Suppressor macrophage (primary cell): ENCODE data around the gene PIGU.
A peak's percentile ranks its signal among the peaks of the same experiment; 100 is the strongest.
"Not testable (repeated sequence)": the region's sequence is repeated elsewhere in the genome, so short reads cannot be mapped to it uniquely, and the experiment has no call there.

ENCODE experiments used
- DNase-seq, 4 experiments: peaks; one replicate each; pipeline ENCODE4 v3.0.0-alpha.2; 2020 to 2022

PIGU gene

DNA sequence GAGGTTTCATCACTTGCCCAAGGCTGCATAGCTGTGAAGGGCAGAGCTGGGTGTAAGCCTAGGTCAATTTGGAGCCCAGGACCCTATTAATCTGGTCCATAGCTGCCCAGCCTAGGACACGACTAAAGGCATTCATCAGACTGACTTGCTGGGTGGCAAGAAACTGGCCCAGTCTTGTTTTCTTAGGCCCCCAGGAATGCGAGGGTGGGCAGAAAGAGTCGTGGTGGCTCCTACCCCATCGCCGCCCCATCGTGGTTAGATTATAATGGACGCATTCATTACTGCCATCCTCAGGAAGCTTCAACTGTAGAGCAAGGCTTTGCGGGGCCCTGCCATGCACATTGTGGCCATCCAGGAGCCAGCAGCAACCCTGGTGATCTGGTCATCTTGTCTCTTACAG is 144.6 kb downstream of the PIGU start:
- DNase-seq, result no peak

DNA sequence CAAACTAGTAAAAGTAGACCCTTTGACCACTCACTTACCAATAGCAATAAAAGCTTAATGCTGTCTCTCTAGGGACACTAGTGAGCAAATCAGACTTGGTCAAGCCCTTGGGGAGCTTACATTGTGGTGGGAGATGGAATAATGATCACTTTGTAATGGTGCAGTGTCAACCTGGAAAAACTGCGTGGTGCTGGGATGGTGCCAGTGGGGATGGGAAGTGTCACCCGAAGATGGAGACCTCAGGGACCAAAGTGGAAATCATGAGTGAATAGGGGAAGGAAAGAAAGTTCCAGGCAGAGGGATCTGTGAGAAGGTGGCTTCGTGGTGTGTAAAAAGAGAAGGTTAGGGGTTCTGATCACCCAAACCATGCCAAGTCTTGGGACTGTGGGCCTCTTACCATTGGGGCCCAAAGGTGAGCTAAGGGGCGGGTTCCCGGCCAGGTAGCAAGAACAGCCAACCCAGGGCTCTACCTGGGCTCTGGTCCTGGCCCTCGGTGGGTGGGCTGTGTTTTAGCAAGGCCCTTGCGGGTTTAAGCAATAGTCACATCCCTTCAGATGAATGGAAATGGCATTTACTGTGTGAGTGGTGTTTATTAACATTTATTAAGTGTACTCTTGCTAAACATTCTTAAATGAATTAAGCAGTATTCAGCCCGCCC is 145.2 kb downstream of the PIGU start:
- DNase-seq, result no peak

DNA sequence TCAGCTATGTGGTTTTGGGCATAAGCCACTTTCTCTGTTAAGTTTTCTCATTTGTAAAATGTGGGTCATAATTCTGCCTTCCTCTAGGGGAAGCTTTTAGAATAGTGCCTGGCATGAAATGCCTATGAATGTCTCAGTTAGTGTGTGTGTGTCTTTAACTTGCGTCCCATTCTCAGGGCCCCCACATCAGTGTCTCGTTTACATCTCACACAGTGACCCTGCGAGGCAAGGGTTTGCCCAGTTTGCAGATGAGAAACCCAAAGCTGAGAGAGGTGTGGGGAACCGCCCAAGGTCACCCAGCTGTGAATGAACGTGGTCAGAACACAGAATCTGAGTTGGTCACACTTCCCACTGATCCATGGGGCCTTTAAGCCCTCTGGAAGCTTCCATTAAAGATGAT is 146.6 kb downstream of the PIGU start:
- DNase-seq, result no peak

DNA sequence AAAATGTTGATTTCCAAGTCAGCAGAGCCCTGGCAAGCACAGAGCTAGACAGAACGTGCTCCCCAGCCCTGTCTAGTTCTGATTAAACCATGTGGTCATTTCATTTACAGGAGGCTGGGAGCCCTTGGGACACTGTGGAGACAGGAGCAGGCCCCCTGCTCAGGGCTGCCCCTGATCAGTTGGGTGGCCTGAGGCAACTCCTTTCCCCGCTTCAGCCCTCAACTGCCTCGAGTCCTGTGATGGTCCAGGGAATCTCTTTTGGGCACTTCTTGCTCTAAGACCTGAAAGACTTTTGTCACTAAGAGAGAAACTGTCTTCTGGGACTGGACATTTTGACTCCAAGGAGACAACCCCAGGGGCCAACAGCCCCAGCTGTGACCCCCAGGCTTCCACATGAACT is 147.2 kb downstream of the PIGU start:
- DNase-seq, result no peak

DNA sequence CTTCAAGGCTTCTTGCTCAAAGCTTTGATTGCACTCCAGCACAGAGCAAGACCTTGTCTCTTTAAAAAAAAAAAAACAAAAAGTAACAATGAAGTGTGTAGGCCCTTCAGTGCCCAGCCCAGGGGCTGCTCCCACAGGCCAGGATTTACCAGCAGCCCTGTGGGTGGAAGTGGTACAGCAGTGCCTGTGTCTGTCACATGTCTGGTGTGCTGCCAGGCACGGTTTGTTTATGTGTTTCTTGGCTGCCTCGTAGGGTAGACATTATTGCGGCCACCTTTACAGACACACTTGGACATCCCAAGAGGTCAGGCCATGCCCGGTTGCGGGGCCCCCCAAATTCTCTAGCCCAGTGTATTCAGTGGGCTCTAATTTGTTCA is 148.0 kb downstream of the PIGU start:
- peak in 3 of 4 experiments; percentile 15 to 32 (median 25) for DNase-seq

GRCh38 chr20:34527016-34527415 is 149.9 kb downstream of the PIGU start:
- DNase-seq, result no peak

GRCh38 chr20:34526466-34526865 is 150.4 kb downstream of the PIGU start:
- no peak for DNase-seq

- DNase-seq, result peak in 3 of 4 experiments; percentile 19 to 34 (median 23)
Observed at GRCh38 chr20:34525709-34526416, 151.0 kb downstream of the PIGU start.

DNA sequence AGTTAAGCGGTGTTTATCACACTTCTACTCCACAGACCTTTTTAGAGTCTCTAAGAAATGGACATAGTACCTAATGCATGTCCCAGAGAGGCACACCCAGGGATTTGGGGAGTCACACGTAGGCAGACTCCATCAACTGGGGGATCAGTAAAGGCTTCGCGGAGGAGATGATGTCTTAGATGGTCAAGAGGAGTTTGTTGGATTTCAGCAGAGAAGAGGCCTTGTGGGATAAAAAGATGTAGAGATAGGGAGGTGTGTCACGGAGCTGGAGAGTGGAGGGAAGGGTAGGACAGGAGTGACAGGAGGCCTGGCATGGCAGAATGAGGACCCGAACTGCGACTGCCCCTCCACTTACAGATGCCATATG is 151.6 kb downstream of the PIGU start:
- DNase-seq, result no peak

DNA sequence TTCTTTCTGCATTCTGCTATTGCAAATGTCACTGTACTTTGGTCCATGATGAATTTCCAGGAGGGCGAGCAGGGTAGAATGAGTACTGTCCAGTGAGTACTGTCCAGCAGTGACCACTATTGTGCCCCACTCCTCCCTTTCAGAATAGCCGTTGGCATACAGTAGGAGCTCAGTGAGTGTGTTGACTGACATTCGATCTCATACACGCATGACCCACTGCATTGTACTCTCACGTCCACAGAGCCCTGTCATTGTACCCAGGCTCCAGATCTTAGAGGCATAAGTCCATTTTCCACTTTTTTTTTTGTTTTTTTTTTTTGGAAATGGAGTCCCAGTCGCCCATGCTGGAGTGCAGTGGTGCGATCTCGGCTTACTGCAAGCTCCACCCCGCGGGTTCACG is 152.5 kb downstream of the PIGU start:
- no peak for DNase-seq

- DNase-seq, result peak in 3 of 4 experiments; percentile 12 to 38 (median 13)
Observed at GRCh38 chr20:34522969-34523871, 153.7 kb downstream of the PIGU start.

DNA sequence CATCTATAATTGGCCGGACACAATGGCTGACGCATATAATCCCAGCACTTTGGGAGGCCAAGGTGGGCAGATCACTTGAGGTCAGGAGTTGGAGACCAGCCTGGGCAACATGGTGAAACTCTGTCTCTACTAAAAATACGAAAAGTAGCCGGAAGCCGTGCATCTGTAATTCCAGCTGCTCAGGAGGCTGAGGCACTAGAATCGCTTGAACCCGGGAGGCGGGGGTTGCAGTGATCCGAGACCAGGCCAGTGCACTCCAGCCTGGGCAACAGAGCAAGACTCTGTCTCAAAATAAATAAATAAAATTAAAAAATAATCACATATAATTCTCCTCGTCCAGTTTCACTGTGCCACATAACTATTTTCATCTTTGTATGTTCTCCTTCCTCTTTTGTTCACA is 157.1 kb downstream of the PIGU start:
- not testable (repeated sequence) for DNase-seq

GRCh38 chr20:34518863-34519262 is 158.0 kb downstream of the PIGU start:
- peak in 2 of 4 experiments; percentile 10 to 29 for DNase-seq

DNA sequence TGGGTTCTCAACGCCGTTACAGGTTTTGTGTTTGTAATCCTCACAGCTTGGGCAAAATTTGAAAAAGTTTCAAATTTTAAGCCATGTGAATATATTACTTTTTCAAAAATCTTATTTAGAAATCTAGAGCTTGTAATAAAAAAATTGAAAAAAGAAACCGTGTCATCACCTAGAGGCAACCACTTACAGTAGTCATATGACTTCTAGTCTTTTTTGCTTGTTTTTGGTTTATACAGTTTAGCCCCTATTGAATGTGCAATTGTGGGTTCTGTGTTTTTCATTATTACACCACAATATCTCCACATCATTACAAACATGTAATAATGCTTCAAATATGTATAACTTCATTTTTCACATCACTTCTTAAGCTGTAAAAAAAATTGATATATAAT is 159.8 kb downstream of the PIGU start:
- peak in 2 of 4 experiments; percentile 19 to 29 for DNase-seq

DNA sequence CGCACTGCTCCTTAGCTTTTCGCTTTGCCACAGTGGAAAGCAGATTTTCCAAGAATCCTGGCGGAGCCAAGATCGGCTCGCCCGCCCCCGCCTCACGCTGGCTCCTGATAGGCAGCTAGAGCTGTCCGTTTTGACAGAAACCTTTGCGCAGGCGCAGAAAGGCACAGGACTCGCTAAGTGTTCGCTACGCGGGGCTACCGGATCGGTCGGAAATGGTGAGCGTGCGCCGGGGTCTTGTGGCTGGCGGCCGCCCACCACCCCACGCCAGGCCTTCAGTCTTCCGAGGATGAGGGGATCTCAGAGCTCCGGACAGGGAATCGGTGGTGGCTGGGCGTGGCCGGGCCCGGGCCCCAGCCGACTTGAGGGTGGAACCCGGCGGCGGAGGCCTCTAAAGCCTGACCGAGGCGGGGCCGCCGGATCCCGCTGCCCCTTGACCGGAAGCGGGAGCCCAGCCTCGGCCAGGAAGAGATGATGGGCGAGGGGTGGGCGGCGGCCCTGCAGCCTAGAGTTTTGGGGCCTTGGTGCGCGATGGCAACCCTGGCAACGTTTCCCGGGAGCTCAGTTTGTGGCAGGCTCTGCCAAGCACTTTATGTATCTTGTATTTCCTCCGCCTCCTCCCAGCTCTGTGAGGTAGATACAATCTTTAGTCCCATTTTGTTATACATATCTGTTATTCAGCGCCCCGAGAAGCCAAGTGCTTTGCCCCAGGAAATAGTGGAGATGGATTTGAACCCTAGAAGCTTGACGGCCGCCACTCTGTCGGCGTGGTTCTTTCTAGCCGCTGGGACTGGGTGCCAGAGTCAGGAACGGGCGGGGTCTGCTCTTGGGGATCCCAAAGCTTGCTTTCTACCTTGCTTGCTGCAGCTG is 160.4 kb downstream of the PIGU start, which contains the start of gene DYNLRB1:
TSS of gene DYNLRB1 (plus strand) at position 176 of the 867 bp plus-strand sequence. CDS start at position 213, 37 bp downstream.
- peak; percentile 97 to 99 (median 98) for DNase-seq

DNA sequence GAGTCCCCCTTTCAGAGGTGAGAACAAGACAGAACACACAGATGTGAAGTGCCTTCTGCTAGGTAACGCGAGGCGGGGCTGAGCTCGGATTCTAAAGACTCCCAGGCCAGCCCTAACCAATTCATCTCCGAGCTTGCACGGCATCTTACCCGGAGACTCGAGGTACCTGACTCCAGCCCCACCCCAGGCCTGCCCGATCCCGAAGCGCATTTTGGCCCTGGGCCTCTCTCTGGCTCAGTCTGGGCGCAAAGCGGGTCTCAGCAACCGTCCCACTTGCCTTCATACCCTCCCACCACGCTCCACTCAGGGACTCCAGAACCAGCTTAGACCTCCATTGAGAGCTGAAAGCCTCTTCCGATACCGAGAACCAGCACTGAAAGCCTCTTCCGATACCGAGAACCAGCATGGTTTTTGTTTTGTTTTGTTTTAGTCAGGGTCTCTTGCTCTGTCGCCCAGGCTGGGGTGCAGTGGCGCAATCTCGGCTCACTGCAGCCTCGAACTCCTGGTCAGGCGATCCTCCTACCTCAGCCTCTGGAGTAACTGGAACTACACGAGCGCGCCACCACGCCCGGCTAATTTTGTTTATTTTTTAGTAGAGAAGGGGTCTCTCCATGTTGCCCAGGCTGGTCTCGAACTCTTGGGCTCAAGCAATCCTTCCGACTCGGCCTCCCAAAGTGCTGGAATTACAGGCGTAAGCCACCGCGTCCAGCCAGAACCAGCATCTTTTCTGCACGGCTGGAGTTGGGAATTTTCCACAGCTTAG is 161.2 kb downstream of the PIGU start:
- peak in 3 of 4 experiments; percentile 4 to 55 (median 45) for DNase-seq

- peak in 2 of 4 experiments; percentile 11 to 27 for DNase-seq
Observed at GRCh38 chr20:34514897-34515483, 161.9 kb downstream of the PIGU start.

GRCh38 chr20:34514034-34514433 is 162.9 kb downstream of the PIGU start:
- not testable (repeated sequence) for DNase-seq

DNA sequence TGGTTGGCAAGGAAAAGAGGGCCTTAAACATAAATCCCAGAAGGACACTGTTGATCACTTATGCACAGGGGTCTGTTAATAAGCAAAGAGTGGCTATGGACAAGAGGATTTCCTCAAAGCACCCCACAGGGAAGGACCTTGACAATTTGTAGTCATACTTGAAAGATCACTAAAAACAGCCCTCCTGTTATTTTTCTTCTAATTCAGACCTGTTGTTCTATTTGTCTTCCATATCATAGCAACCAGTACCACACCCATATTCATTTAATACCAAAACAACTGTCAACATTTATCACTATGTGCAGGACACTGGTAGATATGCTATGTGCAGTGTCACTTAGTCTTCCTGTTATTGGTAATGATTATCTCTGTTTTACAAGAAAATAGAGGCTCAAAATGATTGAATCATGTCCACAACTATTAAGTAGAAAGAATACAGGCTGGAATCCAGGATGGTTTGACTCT is 163.9 kb downstream of the PIGU start:
- DNase-seq, result no peak

DNA sequence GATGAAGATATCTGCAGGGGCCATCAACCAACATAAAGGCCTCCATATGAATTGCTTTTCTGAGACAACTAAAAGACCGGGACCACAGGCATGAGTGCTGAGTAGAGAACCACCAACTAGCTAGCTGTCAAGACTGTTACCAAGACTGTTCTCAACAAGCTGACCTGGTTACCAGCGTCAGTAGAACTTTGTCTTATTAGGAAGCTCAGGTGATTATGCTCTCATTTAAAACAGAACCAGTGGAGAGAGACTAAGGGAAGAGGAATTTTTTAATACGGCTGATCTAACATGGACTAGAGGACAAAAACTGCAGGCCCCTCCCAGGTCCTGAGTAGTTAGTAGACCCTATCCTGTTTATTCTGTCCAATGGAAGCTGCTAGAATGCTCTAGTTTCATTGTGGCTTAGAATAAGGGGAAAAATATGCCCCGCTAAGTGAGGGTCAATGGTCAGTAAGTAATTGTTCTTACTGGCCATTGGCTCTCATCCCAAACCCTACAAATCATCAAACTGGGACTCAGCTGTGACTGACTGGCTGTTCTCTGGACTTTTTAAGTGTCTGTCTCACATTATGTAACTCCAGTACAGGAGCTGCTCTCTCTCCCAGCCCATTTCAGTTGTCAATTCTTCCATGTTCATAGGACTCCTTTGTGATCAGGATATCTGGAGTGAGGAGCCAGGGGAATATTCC is 164.5 kb downstream of the PIGU start:
- no peak for DNase-seq
